ENCODE measurements around the gene HACD2. TPM values are rescaled to one million over a fixed set of nuclear protein-coding genes. Genes with fewer than 3 reads are reported as not detected.
A peak's percentile ranks its signal among the peaks of the same experiment; 100 is the strongest.

HACD2 gene
- total and polyA plus RNA-seq, 12 donors, result 6.8 to 14.1 (median 10.6) TPM

GRCh38 chr3:123568875-123569274, 16.0 kb downstream of the HACD2 start:
- Histone ChIP-seq H3K27me3 (no peaks in the 10 kb centered on the region), H3K9me3 (no peaks in the 10 kb centered on the region), H3K4me1 (peaks cover 0 to 6% (median 0%) of the 10 kb centered on the region in 9 donors), H3K27ac (no peak overlapping the region), H3K36me3 (peaks cover 0 to 38% (median 0%) of the 10 kb centered on the region in 9 donors), H3K4me3 (no peak overlapping the region)
- intact Hi-C loops (cut with DNase I), result no loop called here
- no peak for DNase-seq
- ATAC-seq, result no peak
- no peak for TF ChIP-seq CTCF (IDR thresholded peaks at IDR 0.05)

GRCh38 chr3:123568034-123568433, 16.8 kb downstream of the HACD2 start:
- 93 to 95% methylated on average over 7 of the region's 7 CpGs for WGBS, 2 donors

GRCh38 chr3:123564056-123564455, 20.8 kb downstream of the HACD2 start:
- Histone ChIP-seq H3K4me3 (no peak overlapping the region), H3K9me3 (no peaks in the 10 kb centered on the region), H3K36me3 (peaks cover 0 to 34% (median 0%) of the 10 kb centered on the region in 9 donors), H3K4me1 (peaks cover 0 to 4% (median 0%) of the 10 kb centered on the region in 9 donors), H3K27ac (no peak overlapping the region), H3K27me3 (no peaks in the 10 kb centered on the region)
- no peak for DNase-seq
- no peak for TF ChIP-seq CTCF (IDR thresholded peaks at IDR 0.05)
- peak in 1 of 8 donors; percentile 28 for ATAC-seq
- intact Hi-C loops (cut with DNase I), result no loop called here
- WGBS, 2 donors, result 94 to 99% methylated on average over 6 of the region's 6 CpGs

More at GRCh38 chr3:123568034-123568433, 16.8 kb downstream of the HACD2 start:
- Histone ChIP-seq H3K4me3 (no peak overlapping the region), H3K4me1 (peaks cover 0 to 6% (median 0%) of the 10 kb centered on the region in 9 donors), H3K36me3 (peaks cover 0 to 37% (median 3%) of the 10 kb centered on the region in 9 donors), H3K27ac (no peak overlapping the region), H3K9me3 (no peaks in the 10 kb centered on the region), H3K27me3 (no peaks in the 10 kb centered on the region)
- DNase-seq (no peak), ATAC-seq (no peak)
- no peak for TF ChIP-seq CTCF (IDR thresholded peaks at IDR 0.05)
- intact Hi-C loops (cut with DNase I), result no loop called here

GRCh38 chr3:123562547-123562946, 22.3 kb downstream of the HACD2 start:
- peaks cover 0 to 34% (median 0%) of the 10 kb centered on the region in 9 donors for H3K36me3 ChIP-seq
- H3K4me3 ChIP-seq, result no peak overlapping the region
- H3K27ac ChIP-seq, result no peak overlapping the region
- no peaks in the 10 kb centered on the region for H3K9me3 ChIP-seq
- no peak for TF ChIP-seq CTCF (IDR thresholded peaks at IDR 0.05)
- no peak for DNase-seq
- peaks cover 0 to 3% (median 0%) of the 10 kb centered on the region in 9 donors for H3K4me1 ChIP-seq
- no peak for ATAC-seq
- intact Hi-C loops (cut with DNase I), result no loop called here
- WGBS, 2 donors, result 91 to 100% methylated on average over 1 of the region's 1 CpG
- H3K27me3 ChIP-seq, result no peaks in the 10 kb centered on the region
